Suprapubic skin (tissue), 3 donors: ENCODE results near the gene IFITM10.

Experiments
- POLR2AphosphoS5 ChIP-seq, 3 donors: sonication (generic); formaldehyde crosslinking; IDR thresholded peaks; one replicate each; pipeline ENCODE4 v1.6.1; 2017; ENCODE audit warnings: antibody characterized with exemption in 3 of 3
- TF ChIP-seq, protein P1 (sequence below), 2 donors: fragments of 200-600 bp in 1 of 2; fragments of 450-650 bp in 1 of 2; sonication (generic) in 1 of 2; IDR thresholded peaks; one replicate each; pipeline ENCODE4 v1.5.1; 2016 to 2019; ENCODE audit warnings: antibody characterized with exemption in 2 of 2, mild to moderate bottlenecking in 1 of 2, moderate library complexity in 1 of 2

DNA sequence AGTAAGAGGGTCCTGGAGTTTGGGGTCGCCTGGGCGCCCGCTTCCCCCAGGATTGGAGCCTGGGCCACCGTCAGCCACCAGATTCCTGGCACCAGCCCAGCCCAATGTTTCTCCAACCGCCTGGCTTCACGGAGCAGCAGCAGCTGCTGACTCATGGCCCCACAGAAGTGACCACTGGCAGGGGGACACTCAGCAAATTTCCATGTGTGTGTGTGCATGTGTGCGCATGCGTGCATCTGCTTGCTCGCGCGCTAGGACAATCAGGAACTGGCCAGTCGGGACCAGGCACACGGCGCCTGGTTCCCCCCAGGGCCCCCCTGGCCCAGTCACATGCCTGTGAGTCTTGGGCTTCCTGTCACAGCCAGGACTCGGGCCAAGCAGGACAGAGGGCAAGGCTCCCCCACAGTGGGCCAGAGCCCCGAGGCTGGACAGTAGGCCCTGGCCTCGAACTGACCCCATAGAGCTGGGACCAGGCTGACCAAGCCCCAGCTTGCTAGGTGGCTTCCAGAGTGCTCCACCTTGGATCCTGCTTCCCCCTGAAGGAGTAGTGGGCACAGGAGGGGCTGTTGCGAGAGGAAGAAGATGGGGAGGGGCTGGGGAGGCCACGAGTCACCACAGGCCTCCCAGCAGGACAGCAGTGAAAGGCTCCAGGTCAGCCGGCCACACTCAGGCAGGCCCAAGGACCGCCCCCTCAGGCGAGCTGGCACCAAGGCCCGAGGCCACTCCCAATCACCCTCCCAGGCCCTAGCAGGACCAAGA, 10.1 kb upstream of the IFITM10 start:
- TF ChIP-seq, protein P1, sequence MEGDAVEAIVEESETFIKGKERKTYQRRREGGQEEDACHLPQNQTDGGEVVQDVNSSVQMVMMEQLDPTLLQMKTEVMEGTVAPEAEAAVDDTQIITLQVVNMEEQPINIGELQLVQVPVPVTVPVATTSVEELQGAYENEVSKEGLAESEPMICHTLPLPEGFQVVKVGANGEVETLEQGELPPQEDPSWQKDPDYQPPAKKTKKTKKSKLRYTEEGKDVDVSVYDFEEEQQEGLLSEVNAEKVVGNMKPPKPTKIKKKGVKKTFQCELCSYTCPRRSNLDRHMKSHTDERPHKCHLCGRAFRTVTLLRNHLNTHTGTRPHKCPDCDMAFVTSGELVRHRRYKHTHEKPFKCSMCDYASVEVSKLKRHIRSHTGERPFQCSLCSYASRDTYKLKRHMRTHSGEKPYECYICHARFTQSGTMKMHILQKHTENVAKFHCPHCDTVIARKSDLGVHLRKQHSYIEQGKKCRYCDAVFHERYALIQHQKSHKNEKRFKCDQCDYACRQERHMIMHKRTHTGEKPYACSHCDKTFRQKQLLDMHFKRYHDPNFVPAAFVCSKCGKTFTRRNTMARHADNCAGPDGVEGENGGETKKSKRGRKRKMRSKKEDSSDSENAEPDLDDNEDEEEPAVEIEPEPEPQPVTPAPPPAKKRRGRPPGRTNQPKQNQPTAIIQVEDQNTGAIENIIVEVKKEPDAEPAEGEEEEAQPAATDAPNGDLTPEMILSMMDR (IDR thresholded peaks at IDR 0.05): no peak
- TF ChIP-seq POLR2AphosphoS5 (IDR thresholded peaks at IDR 0.05): no peak
